GM21515 (cell line): Measurements from ENCODE around the gene GGT1.
A peak's percentile ranks its signal among the peaks of the same experiment; 100 is the strongest.
"Not testable (repeated sequence)": the region's sequence is repeated elsewhere in the genome, so short reads cannot be mapped to it uniquely, and the experiment has no call there.

Experiments used
- ATAC-seq: cut with Tn5 transposase; IDR thresholded peaks from one replicate; pipeline ENCODE4 v1.9.1; 2021; ENCODE audit not compliant: unreplicated experiment

The GGT1 gene

GRCh38 chr22:24602847-24603769 lies at the start of gene GGT1:
GGT1 (plus strand) TSS chr22:24603193; CDS start chr22:24611082, 7,889 bp downstream.
- not testable (repeated sequence) for ATAC-seq

GRCh38 chr22:24553597-24554312 lies 49.2 kb upstream of the GGT1 start:
- no peak for ATAC-seq

GRCh38 chr22:24554313-24555164 lies 48.5 kb upstream of the GGT1 start, which contains the start of gene GUCD1:
GUCD1 (minus strand) TSS chr22:24555138; CDS start chr22:24554991, 147 bp downstream.
- peak; percentile 2 for ATAC-seq

GRCh38 chr22:24555165-24556039 lies 47.6 kb upstream of the GGT1 start, which contains the start of gene SNRPD3:
SNRPD3 (plus strand) TSS chr22:24555999; CDS start chr22:24557675, 1,676 bp downstream.
- peak; percentile 70 for ATAC-seq

- no peak for ATAC-seq
Measured at GRCh38 chr22:24559471-24559870, 43.5 kb upstream of the GGT1 start.

GRCh38 chr22:24563246-24563645 lies 39.7 kb upstream of the GGT1 start:
- no peak for ATAC-seq

- ATAC-seq: no peak
Measured at GRCh38 chr22:24564376-24565058, 38.5 kb upstream of the GGT1 start.

GRCh38 chr22:24565077-24565476 lies 37.9 kb upstream of the GGT1 start:
- no peak for ATAC-seq

GRCh38 chr22:24566899-24567511 lies 36.0 kb upstream of the GGT1 start:
- no peak for ATAC-seq

GRCh38 chr22:24567668-24568067 lies 35.3 kb upstream of the GGT1 start:
- no peak for ATAC-seq

- ATAC-seq: no peak
Measured at GRCh38 chr22:24571266-24571665, 31.7 kb upstream of the GGT1 start.

GRCh38 chr22:24576778-24577177 lies 26.2 kb upstream of the GGT1 start:
- ATAC-seq: no peak

- ATAC-seq: no peak
Measured at GRCh38 chr22:24578355-24579257, 24.4 kb upstream of the GGT1 start.

GRCh38 chr22:24579258-24579601 lies 23.8 kb upstream of the GGT1 start:
- no peak for ATAC-seq

GRCh38 chr22:24580276-24580675 lies 22.7 kb upstream of the GGT1 start:
- no peak for ATAC-seq

GRCh38 chr22:24582056-24582814 lies 20.8 kb upstream of the GGT1 start:
- ATAC-seq: no peak
